Measurements from ENCODE around the gene ZMYM2.

Gene ZMYM2

DNA sequence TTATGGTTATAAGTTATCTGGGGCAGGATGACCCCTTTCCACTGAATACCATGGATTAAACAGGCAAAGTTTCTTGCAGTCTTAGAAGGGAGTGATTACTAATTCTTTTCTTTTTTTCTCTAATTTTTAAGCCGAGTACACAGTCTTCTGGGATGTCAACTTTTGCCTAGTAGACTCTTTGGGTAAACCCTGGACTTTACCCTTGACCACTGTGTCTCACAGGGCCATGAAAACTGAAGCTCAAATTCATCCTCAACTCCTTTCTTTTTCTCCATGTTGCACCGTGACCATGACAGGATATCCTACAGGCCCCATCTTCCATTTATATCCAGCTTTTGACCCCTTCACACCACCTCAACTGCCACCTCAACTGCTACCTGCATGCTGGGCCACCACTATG, 150.5 kb downstream of the ZMYM2 start:
- no peak for DNase-seq

- no peak for DNase-seq
These were observed 155.6 kb downstream of the ZMYM2 start for GRCh38 chr13:20114066-20114610.

- no peak for DNase-seq
These were observed 157.7 kb downstream of the ZMYM2 start for GRCh38 chr13:20116213-20116612.

DNA sequence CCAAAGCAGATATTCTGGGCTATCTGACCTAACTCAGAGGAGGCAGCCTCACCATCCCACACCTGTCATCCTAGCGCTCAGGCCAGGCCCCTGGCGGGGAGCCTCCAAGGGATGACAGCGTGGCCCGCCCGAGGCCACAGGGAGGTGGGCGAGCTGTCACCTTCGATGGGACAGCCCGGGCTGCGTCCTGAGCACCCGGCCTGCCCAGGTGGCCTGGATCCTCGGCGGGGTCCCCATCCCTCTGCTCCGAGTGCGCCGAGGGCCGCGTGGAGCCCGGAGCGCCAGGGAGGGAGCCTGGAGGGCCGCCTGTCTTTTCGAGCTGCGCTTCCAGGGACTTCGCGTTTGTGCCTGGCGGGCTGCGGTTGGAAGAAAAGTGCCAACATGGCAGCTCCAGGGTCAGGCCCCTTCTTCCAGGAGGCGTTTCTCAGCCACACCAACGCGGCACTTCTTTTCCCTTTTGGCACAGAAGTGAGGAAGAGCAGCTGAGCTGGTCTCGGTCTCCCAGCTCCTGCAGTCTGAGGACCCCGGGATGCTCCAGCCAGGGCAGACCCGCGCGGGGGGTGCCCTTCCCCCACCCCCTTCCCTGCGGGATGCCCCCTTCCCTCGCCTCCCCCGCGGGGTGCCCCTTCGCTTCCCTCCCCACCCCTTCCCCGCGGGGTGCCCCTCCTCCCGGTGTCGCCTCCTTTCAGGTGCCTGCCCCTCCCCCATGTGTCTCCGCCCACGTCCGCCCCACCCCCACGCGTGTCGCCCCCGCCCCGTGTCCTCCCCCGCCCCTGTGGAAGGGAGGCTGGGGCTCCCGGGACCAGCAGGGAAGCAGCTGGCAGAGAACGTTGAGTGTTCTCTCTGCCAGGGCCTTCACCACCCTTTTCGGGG, 160.0 kb downstream of the ZMYM2 start:
- DNase-seq, result no peak

DNA sequence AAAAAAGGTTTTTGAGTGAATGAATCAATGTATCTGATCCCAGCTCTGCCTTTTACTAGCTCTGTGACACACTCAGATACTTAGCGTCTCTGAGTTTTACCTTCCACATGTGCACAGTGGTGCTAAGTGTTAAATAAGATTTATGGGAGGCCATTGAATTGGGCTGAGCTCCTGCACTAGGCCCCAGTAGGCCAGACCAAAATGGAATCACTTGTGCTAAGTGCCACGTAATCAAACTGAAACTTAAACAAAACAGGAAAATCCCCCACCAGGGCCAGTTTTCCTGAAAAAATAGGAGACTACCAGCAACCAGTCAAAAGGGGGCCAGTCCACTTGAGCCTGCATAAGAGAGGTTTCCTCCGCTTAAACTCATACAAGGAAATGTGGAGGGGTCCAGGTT, 161.4 kb downstream of the ZMYM2 start:
- DNase-seq, result no peak

DNA sequence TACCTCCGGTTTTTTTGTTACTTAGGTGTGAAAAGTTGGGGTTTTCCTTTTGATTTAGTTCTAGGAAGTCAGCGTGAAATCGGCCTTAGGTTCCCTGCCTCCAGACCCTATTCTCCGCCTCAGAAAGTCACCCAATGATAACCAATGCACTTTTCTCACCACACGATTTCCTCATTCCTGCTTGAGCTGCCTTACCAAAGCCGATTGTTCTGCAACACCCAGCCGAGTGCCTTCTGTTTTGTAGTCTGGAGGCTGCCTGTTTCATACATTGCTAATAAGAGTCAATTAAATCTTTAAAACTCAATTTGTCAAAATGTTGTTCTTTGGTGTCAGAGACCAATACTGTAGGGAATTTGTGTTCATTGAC, 162.6 kb downstream of the ZMYM2 start:
- DNase-seq, result no peak

DNA sequence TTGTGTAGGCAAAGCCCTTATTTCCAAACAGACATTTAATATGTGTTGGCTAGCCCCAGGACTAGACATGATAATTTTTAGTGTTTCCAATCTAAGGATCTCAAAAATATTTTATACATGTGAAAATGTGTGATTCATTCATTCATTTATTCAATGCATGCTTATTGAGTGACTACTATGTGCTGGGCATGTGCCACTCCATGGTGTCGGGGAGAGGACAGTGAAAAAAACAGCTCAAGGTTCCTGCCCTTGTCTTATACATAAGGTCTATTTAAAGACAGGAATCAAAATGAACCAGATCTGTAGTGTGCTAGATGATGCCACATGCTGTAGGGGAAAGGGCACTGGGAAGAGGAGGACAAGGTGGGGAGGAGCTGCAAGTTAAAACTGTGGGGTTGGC, 165.8 kb downstream of the ZMYM2 start:
- DNase-seq, result no peak

DNA sequence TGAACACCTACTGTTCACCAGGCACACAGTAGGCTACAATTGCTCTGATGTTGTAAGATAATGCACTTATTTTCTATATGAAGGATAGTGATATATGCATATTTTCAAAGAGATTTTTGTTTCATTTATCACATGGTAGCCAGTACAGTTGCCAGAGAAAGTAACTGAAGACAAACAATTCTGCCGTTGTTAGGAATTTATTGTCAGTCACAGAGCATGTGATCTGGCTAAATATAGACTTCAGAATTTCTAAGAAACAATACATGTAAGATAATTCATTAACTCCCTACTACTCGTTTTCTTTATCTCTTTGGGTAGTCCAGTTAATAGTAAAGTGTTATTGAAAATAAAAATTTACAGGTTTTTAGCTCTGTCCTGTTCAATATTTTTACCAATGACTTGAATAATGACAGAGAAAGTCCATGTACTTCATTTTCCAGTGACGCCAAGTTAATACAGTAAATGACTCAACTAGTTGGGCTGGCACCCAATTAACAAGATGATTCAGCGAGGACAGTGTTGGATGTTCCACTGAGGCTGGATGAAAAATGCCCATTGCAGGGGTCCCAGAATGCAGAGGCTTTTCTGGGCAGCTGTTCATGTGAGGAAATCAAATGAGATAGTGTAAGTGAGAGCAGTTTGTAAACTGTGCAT, 166.7 kb downstream of the ZMYM2 start:
- DNase-seq, result no peak

- DNase-seq, result no peak
These were observed 167.2 kb downstream of the ZMYM2 start for GRCh38 chr13:20125783-20126165.

- no peak for DNase-seq
These were observed 168.2 kb downstream of the ZMYM2 start for GRCh38 chr13:20126541-20127261.

DNA sequence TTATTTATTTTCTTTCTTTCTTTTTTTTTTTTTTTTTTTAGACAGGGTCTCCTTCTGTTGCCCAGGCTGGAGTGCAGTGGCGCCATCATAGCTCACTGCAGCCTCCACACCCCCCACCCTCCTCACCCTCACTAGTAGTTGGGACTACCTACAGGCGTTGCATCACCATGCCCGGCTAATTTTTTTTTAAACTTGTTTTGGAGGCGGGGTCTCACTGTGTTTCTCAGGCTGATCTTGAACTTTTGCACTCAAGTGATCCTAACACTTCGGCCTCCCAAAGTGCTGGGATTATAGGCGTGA, 168.7 kb downstream of the ZMYM2 start:
- DNase-seq, result no peak

DNA sequence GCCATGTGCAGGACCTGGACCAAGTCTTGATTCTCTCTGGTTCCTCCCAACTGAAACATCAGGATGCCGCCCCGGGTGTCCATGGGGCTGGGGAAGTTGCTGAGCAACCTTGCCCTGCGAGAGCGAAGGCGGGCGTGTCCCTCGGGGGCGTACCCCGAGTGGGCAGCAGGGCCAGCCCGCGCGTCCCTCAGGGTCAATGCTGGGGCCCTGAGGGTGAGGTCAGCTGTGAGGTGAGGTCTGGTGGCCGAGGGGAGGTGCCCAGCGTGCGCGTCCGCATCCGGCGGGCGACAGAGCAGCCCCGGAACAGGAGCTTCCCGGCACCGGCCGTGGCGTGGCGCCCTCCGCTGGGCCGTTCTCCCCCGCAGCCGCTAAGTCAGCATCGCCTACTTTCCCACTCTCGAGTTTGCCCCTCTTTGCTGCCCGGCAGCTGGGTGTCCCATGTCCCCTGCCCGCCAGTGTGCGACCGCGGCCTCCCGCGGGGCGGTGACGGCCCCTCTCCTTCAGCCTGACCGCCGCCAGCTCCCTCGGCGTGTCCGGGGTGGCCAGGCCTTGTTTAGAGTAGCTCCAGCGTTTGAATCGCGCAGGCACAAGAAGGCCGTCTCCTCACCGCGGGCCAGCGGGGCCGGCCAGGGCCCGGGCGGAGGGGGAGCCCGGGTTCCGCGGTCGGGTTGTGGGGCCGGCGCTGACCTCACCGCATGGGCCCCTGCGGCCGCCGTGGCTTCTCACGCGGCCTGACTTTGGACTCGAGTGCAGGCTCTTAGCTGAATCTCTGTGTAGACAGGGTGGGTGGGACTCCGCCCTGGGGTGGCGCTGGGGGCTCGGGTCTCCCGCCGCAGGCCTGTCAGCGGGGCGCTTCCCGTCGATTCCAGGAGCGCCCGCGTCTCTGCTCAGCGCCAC, 169.3 kb downstream of the ZMYM2 start:
- no peak for DNase-seq

DNA sequence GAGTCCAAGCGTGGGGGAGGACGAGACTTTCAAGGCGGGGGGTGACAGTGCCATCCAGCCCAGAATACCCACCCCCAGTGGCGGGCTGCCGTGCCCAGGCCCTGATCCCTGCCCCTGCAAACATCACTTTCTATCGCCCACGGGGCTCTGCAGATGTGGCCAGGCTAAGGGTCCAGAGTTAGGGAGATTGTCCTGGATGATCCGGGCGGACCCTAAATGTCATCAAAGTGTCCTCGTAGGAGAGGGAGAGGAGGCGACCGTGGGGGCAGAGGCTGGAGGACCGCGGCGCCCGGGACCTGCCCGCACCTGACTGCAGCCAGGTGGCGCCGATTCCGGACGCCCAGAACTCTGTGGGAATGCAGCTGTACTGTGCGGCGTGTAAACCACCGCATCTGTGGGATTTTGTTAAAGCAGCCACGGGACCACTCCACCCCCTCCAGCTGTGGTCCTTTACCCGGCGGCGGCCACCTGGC, 170.0 kb downstream of the ZMYM2 start:
- DNase-seq, result no peak

GRCh38 chr13:20129076-20129475, 170.5 kb downstream of the ZMYM2 start:
- no peak for DNase-seq

GRCh38 chr13:20130012-20130411, 171.5 kb downstream of the ZMYM2 start:
- no peak for DNase-seq

GRCh38 chr13:20130652-20131051, 172.1 kb downstream of the ZMYM2 start:
- DNase-seq, result no peak

DNA sequence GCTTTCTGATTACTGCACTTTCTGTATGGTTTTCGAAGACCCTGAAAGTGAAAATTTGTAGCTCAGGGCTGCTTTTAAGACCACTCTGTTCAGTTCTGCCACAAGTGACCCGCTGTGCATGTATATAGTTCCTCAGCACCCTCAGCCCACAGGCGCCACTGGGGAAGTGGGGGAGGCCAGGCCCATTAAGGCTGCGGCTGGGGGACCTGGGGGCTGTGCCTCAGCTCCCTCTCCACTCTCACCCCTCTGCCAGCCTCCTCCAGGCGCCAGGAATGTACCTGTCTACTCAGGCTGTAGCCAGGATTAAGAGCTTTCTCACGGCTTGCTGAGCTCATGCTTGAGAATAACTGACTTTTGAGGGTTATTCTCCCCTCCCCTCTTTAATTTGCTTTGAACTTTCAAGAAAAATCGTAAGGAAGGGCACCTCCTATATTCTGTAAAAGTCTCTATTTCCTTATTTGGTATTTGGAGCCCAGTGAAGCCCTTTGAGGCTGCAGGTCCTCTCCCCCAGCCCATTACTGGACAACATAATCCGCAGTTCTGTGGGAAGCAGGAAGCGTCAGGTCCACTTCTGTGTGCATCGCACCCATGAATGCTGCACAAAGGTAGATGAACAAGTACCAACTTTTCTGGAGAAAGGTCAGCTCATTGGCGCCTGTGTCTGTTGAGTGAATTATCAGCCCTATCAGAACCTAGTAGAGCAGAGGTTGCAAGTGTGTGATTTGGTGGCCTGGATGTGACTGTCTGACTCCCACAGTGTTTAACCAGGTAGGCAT, 172.7 kb downstream of the ZMYM2 start:
- no peak for DNase-seq

DNA sequence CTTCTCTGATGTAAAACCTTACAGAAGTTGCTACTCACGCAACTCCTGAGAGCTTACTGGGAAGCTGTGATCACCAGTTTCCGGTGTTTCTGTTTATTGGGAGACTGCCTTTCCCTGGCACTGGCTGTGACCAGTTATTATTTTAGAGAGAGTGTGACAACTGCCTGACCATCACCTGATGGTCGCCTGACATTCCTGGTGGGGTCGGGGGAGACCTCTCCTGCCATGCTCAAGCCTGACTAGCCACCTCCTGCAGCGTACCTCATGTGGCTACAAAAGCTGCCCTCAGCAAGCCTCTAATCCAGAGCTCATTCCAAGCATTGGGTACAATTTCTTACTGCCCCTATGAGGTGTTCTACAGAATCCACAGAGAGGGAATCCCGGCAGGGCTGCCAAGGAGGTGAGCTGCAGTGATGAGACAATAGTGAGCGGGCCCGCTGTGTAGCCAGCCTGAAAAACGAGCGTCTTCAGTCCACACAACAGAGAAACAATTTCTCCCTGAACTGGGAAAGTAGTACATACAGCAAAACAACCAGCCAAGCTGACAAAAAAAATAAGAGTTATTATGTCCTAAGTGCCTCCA, 173.6 kb downstream of the ZMYM2 start:
- DNase-seq, result no peak

DNA sequence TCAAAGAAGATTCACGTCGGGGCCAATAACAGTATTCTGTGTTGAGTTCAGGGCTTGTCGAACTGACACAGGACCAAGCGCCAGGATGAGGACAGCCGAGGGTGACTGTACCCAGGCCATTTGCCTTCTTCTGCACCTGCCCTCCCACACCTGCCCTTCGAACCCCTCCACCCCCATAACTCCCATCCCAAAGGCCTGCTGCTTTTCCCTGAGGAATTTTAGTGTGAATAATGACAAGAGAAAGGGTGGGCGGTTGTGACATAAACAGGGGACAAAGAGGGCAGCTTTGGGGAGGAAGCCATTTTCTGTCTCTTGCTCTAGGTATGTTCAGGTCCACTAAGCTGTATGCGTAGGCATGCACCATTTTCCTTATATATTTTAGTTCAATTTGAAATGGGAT, 176.2 kb downstream of the ZMYM2 start:
- DNase-seq, result no peak

- no peak for DNase-seq
These were observed 178.5 kb downstream of the ZMYM2 start for GRCh38 chr13:20136781-20137703.
